Measurements from ENCODE around the gene KIF22. TPM values are rescaled to one million over a fixed set of nuclear protein-coding genes. Genes with fewer than 3 reads are reported as not detected.
A peak's percentile ranks its signal among the peaks of the same experiment; 100 is the strongest.

The KIF22 gene
- total RNA-seq, 1 donor from 2014 or later = 14.3 TPM

- no peaks in the 10 kb centered on the region for H3K79me2 ChIP-seq (ENCODE audit: insufficient read depth, low read length)
- H3K4me1 ChIP-seq (ENCODE audit: insufficient read depth, low read length) = no peaks in the 10 kb centered on the region
- Mint-ChIP-seq H3K4me1 (ENCODE audit: low read depth, unreplicated experiment) (peaks cover 5% of the 10 kb centered on the region), H3K4me3 (ENCODE audit: unreplicated experiment) (no peak overlapping the region), H3K27me3 (ENCODE audit: low read depth, unreplicated experiment) (peaks cover 5% of the 10 kb centered on the region), H3K27ac (ENCODE audit: unreplicated experiment) (no peak overlapping the region), H3K9me3 (ENCODE audit: unreplicated experiment) (no peaks in the 10 kb centered on the region), H3K36me3 (ENCODE audit: low read depth, unreplicated experiment) (peaks cover 15% of the 10 kb centered on the region)
- no peak overlapping the region for H3K9ac ChIP-seq (ENCODE audit: low read length)
- DNase-seq (ENCODE audit: low read depth) (no peak), FAIRE-seq (no peak)
- H3K27me3 ChIP-seq (ENCODE audit: insufficient read depth, low read length) = no peaks in the 10 kb centered on the region
- peaks cover 17% of the 10 kb centered on the region for H4K20me1 ChIP-seq (ENCODE audit: insufficient read depth, low read length)
- H3K36me3 ChIP-seq (ENCODE audit: insufficient read depth, low read length) = peaks cover 26% of the 10 kb centered on the region
- H2AFZ ChIP-seq (ENCODE audit: low read depth, low read length) = no peak overlapping the region
- H3K9me3 ChIP-seq (ENCODE audit: insufficient read depth, low read depth, low read length) = no peaks in the 10 kb centered on the region
- no peak overlapping the region for H3K4me3 ChIP-seq (ENCODE audit: insufficient read depth, low read depth, low read length)
- TF ChIP-seq, protein P1, sequence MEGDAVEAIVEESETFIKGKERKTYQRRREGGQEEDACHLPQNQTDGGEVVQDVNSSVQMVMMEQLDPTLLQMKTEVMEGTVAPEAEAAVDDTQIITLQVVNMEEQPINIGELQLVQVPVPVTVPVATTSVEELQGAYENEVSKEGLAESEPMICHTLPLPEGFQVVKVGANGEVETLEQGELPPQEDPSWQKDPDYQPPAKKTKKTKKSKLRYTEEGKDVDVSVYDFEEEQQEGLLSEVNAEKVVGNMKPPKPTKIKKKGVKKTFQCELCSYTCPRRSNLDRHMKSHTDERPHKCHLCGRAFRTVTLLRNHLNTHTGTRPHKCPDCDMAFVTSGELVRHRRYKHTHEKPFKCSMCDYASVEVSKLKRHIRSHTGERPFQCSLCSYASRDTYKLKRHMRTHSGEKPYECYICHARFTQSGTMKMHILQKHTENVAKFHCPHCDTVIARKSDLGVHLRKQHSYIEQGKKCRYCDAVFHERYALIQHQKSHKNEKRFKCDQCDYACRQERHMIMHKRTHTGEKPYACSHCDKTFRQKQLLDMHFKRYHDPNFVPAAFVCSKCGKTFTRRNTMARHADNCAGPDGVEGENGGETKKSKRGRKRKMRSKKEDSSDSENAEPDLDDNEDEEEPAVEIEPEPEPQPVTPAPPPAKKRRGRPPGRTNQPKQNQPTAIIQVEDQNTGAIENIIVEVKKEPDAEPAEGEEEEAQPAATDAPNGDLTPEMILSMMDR (IDR thresholded peaks at IDR 0.05; ENCODE audit: insufficient read depth, low read depth, low read length) = no peak
- TF ChIP-seq EZH2 (IDR thresholded peaks at IDR 0.05; ENCODE audit: insufficient read depth, low read length) = no peak
- H3K4me2 ChIP-seq (ENCODE audit: low read length) = no peak overlapping the region
- no peak overlapping the region for H3K27ac ChIP-seq (ENCODE audit: low read depth, low read length)
Observed at GRCh38 chr16:29844575-29845331, 54.2 kb downstream of the KIF22 start.

DNA sequence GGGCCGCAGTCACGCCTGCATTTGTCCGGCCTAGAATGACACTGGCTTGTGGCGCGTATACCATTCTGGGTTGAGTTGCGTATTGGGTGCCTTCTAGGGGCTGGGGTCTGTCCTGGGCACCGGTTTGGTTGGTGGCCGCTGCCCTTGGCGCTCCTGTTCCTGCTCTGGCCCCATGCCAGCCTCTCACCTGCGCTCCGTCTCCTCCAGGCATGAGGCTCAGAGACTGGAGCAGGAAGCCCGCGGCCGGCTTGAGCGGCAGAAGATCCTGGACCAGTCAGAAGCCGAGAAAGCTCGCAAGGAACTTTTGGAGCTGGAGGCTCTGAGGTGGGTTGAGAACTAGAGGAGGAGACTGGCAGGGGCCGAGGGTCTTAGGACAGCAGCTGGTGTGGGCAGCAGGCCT, 55.1 kb downstream of the KIF22 start:
- no peaks in the 10 kb centered on the region for H3K4me1 ChIP-seq (ENCODE audit: insufficient read depth, low read length)
- H3K4me3 Mint-ChIP-seq (ENCODE audit: unreplicated experiment) = no peak overlapping the region
- H3K27me3 ChIP-seq (ENCODE audit: insufficient read depth, low read length) = no peaks in the 10 kb centered on the region
- H3K27me3 Mint-ChIP-seq (ENCODE audit: low read depth, unreplicated experiment) = peaks cover 5% of the 10 kb centered on the region
- H3K36me3 Mint-ChIP-seq (ENCODE audit: low read depth, unreplicated experiment) = peaks cover 17% of the 10 kb centered on the region
- H3K4me1 Mint-ChIP-seq (ENCODE audit: low read depth, unreplicated experiment) = peaks cover 5% of the 10 kb centered on the region
- peak overlapping the region; percentile 69 for H3K27ac Mint-ChIP-seq (ENCODE audit: unreplicated experiment)
- H4K20me1 ChIP-seq (ENCODE audit: insufficient read depth, low read length) = peaks cover 13% of the 10 kb centered on the region
- H2AFZ ChIP-seq (ENCODE audit: low read depth, low read length) = no peak overlapping the region
- no peak overlapping the region for H3K4me3 ChIP-seq (ENCODE audit: insufficient read depth, low read depth, low read length)
- no peak overlapping the region for H3K4me2 ChIP-seq (ENCODE audit: low read length)
- no peak for DNase-seq (ENCODE audit: low read depth)
- H3K36me3 ChIP-seq (ENCODE audit: insufficient read depth, low read length) = peaks cover 23% of the 10 kb centered on the region
- TF ChIP-seq EZH2 (IDR thresholded peaks at IDR 0.05; ENCODE audit: insufficient read depth, low read length) = no peak
- TF ChIP-seq, protein P1 (IDR thresholded peaks at IDR 0.05; ENCODE audit: insufficient read depth, low read depth, low read length) = no peak
- H3K27ac ChIP-seq (ENCODE audit: low read depth, low read length) = no peak overlapping the region
- no peak for FAIRE-seq
- H3K9me3 Mint-ChIP-seq (ENCODE audit: unreplicated experiment) = no peaks in the 10 kb centered on the region
- no peaks in the 10 kb centered on the region for H3K79me2 ChIP-seq (ENCODE audit: insufficient read depth, low read length)
- H3K9me3 ChIP-seq (ENCODE audit: insufficient read depth, low read depth, low read length) = no peaks in the 10 kb centered on the region
- H3K9ac ChIP-seq (ENCODE audit: low read length) = no peak overlapping the region

Measured in astrocyte (in vitro differentiated cells and primary cell).